Measurements from ENCODE around the gene TAF4B.

GRCh38 chr18:26225022-26225693 is 1.1 kb upstream of the TAF4B start:
- no peak for TF ChIP-seq CTCF (conservative IDR thresholded peaks at IDR 0.05; ENCODE audit: low read depth, low read length)
- TF ChIP-seq EZH2phosphoT487 (IDR thresholded peaks at IDR 0.05; ENCODE audit: borderline replicate concordance, low read length): no peak

Measured in PC-3 (cell line).